Erythroblast (primary cell): Measurements from ENCODE around the gene COBL.

Source experiments
- GATA1 ChIP-seq: IDR thresholded peaks from 2 replicates; pipeline ENCODE4 v1.6.1; 2011; ENCODE audit warnings: low read depth, mild to moderate bottlenecking, control low read depth, low read length, moderate library complexity
- POLR2A ChIP-seq: IDR thresholded peaks from 2 replicates; pipeline ENCODE4 v1.6.1; 2011; ENCODE audit warnings: mild to moderate bottlenecking, low read length

- TF ChIP-seq POLR2A (no peak), GATA1 (no peak)
Observed at GRCh38 chr7:51309361-51310130, 7.1 kb downstream of the COBL start.
